HFF-Myc (cell line): Measurements from ENCODE around the gene SHISA6.

Experiments
- DNase-seq: peaks from one replicate; pipeline ENCODE4 v3.0.0-alpha.2; 2011; ENCODE audit warnings: low read depth; ENCODE audit errors: extremely low read depth
- H3K4me3 ChIP-seq: replicated peaks from 2 replicates; pipeline ENCODE4 v1.5.1; 2011; ENCODE audit warnings: low read depth, mild to moderate bottlenecking, control low read depth, low read length
- TF ChIP-seq, protein P1 (sequence below): IDR thresholded peaks from 2 replicates; pipeline ENCODE4 v1.5.1; 2012; ENCODE audit warnings: mild to moderate bottlenecking, low read depth, low read length, control low read depth; ENCODE audit errors: missing control alignments

The SHISA6 gene

GRCh38 chr17:11404431-11405276 is 163.6 kb downstream of the SHISA6 start:
- TF ChIP-seq, protein P1, sequence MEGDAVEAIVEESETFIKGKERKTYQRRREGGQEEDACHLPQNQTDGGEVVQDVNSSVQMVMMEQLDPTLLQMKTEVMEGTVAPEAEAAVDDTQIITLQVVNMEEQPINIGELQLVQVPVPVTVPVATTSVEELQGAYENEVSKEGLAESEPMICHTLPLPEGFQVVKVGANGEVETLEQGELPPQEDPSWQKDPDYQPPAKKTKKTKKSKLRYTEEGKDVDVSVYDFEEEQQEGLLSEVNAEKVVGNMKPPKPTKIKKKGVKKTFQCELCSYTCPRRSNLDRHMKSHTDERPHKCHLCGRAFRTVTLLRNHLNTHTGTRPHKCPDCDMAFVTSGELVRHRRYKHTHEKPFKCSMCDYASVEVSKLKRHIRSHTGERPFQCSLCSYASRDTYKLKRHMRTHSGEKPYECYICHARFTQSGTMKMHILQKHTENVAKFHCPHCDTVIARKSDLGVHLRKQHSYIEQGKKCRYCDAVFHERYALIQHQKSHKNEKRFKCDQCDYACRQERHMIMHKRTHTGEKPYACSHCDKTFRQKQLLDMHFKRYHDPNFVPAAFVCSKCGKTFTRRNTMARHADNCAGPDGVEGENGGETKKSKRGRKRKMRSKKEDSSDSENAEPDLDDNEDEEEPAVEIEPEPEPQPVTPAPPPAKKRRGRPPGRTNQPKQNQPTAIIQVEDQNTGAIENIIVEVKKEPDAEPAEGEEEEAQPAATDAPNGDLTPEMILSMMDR, result no peak
- H3K4me3 ChIP-seq, result no peak overlapping the region
- no peak for DNase-seq

DNA sequence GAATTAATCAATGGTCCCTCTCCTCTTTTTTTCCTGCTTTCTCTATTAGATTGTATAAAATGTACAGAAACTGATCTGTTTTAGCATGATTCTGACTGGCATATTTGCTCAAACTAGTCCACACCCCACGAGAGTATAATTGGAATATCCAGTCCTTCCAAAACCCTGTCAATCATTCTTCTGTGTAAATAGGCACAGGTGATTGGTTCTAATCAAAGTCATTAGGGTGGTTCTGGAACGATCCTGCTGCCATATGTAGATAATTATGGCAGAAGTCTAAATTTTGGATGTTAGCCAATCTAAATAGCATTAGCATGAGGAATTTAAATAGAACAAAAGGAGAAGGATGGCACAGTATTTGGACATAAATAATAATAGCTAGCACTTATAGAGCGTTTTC is 165.7 kb downstream of the SHISA6 start:
- TF ChIP-seq, protein P1, result no peak
- no peak for DNase-seq
- H3K4me3 ChIP-seq, result no peak overlapping the region

DNA sequence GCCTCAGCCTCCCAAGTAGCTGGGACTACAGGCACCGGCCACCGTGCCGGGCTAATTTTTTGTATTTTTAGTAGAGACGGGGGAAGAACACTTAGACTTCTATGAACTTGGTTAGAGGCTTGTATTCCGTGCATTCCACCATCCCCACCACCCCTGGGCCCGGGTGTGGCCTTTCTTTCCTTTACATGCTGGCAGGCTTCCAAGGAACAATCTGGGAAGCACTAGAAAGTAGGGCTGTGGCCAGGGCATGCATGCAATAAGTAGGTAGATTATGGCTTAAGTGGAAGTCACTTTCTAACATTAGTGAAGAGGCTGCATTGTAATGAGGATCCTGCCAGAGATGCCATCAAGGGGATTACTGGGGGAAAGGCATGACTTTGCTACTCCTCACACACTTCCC is 171.6 kb downstream of the SHISA6 start:
- H3K4me3 ChIP-seq, result no peak overlapping the region
- no peak for DNase-seq
- TF ChIP-seq, protein P1, result no peak

- no peak overlapping the region for H3K4me3 ChIP-seq
- no peak for DNase-seq
- TF ChIP-seq, protein P1, result no peak
Observed at GRCh38 chr17:11418342-11418741, 177.3 kb downstream of the SHISA6 start.

DNA sequence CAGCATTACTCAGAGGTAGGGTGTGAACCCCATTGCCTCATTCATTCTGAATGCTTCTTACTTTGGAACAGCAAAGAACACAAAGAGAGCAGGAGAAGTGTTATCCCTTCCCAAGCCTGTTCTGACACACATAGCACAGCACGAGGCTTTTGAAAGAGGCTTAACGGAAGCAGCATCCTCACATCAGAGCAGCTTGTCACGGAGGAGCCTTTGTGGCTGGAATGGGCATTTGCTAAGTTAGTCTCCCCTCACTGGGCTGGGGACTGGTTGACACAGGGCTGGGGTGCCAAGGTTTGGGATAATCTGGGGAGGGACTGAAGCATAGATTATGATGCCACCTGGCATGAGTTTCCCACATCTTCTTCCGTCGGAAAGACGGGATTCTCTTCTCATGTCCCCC is 189.7 kb downstream of the SHISA6 start:
- TF ChIP-seq, protein P1, result no peak
- no peak overlapping the region for H3K4me3 ChIP-seq
- no peak for DNase-seq

DNA sequence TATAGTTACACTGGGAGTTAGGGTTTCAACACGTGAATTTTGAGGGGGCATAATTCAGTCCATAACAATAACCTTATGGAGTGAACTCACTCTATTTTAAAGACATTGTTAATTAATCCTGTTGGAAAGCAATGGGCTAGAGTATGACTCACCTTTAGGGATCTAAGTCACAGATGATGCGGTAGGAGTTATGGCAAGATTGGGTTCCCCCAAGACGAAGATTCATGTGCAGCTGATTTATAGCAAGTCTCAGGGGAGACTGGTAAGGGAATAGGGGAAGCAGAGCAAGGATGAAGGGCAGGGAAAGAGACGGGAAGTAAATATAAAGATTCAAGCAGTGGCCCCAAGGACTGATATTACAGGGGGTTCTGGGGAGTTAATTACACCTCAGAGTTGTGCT is 197.7 kb downstream of the SHISA6 start:
- H3K4me3 ChIP-seq, result no peak overlapping the region
- DNase-seq, result no peak
- TF ChIP-seq, protein P1, result no peak
